ENCODE measurements around the gene ZBTB14. TPM values are rescaled to one million over a fixed set of nuclear protein-coding genes. Genes with fewer than 3 reads are reported as not detected.

The ZBTB14 gene, protein sequence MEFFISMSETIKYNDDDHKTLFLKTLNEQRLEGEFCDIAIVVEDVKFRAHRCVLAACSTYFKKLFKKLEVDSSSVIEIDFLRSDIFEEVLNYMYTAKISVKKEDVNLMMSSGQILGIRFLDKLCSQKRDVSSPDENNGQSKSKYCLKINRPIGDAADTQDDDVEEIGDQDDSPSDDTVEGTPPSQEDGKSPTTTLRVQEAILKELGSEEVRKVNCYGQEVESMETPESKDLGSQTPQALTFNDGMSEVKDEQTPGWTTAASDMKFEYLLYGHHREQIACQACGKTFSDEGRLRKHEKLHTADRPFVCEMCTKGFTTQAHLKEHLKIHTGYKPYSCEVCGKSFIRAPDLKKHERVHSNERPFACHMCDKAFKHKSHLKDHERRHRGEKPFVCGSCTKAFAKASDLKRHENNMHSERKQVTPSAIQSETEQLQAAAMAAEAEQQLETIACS
- polyA plus RNA-seq (2012; ENCODE audit: missing spikeins), result 7.4 TPM

DNA sequence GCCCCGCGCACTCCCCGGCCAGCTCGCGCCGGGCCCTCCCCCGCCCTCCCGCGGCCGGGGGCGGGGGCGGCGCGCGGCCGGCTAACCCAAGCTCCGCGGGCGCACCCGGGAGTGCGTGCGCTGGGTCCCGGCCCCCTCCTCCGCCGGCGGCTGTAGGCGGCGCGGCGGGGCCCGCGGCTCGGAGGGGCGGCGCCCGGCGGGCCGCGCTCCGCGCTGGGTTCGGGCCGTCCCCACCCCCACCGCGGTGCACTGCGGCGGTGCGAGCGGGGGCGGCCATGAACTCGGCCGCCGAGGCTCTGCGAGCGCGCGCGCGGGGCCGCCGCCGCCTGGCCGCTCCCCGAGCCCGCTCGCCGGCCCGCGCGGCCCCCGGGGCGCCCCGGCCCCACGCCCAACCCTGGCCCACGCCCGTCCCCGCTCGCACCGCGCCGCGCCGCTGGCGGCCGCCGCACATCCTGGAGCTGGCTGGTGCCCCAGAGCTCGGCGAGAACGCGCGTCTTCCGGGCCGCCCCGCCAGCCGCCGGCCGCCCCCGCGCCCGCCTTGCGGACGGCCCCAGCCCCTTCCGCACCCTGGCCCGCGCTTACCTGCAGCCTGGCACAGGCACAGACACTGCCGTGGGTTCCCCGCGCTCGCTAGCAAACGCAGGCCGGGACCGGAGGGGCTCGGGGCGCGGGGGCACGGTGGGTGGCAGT, at the start of gene ZBTB14:
ZBTB14 (minus strand) TSS at position 496 of the 690 bp plus-strand sequence. CDS start 2,480 bp downstream, outside the sequence.
- DNase-seq (ENCODE audit: insufficient read length) (peak; percentile 50), FAIRE-seq (peak; percentile 83)
- no peak for TF ChIP-seq POLR2AphosphoS5 (IDR thresholded peaks at IDR 0.05; ENCODE audit: low read depth, low read length)
- no peak; the same call in 1 of the 2 replicates for TF ChIP-seq POLR2A (IDR thresholded peaks at IDR 0.05; ENCODE audit: low read depth, low read length)
- no peak for TF ChIP-seq TAF1 (IDR thresholded peaks at IDR 0.05; ENCODE audit: borderline replicate concordance, low read depth, low read length)

DNA sequence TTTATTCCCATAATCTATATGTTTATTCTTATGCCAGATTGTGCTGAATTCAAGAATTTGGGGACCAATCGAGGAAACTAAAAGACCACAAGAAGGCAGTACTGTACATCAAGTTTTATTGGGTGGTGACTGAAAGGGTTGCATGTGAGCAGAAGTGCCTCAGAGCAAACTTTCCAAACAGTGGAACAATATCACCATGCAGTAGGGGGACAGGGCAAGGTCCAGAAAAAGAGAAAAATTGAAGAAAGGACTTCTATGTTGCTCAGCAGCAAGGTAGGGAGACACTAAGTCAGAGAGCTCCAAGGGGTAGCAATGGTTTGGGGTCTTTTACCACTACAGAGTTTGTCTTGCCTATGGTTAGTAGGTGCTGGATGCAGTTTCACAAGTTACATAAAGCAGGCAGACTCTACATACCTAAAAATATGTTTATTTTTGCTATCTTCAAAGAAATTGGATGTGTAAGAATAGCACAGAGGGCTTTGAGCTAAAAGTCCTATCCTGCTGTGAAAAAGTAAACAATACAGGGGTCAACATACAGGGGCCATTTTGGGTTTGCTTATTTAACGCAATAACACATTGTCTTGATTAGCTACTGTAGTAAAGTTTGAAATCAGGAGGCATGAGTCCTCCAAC, 43.8 kb upstream of the ZBTB14 start:
- no peak for TF ChIP-seq POLR2A (IDR thresholded peaks at IDR 0.05; ENCODE audit: low read depth, low read length)
- TF ChIP-seq TAF1 (IDR thresholded peaks at IDR 0.05; ENCODE audit: borderline replicate concordance, low read depth, low read length), result no peak
- TF ChIP-seq POLR2AphosphoS5 (IDR thresholded peaks at IDR 0.05; ENCODE audit: low read depth, low read length), result no peak
- DNase-seq (ENCODE audit: insufficient read length) (no peak), FAIRE-seq (no peak)

DNA sequence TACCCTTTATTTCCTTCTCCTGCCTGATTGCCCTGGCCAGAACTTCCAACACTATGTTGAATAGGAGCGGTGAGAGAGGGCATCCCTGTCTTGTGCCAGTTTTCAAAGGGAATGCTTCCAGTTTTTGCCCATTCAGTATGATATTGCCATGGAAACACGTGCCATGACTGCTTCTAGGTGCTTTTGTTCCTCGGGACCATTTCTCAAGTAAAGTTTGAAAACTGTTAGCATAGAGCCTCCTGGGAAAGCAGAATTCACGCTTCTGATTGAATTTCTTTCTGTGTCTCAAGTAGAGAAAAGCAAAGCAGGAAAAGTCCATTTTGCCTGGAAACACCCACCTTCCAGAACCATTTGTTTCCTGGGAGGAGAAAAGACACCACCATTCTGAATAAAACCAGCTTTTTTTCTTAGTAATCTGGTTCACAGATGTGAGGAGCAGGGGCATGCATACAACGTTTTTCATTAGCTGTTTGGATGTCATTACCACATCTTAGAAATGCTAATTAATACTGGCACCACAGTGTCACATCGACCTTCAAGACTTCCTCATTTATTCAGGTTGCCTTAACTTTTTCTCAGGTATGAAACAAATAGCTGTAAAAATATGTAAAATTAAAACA, 39.0 kb upstream of the ZBTB14 start:
- FAIRE-seq (no peak), DNase-seq (ENCODE audit: insufficient read length) (no peak)
- TF ChIP-seq TAF1 (IDR thresholded peaks at IDR 0.05; ENCODE audit: borderline replicate concordance, low read depth, low read length), result no peak
- TF ChIP-seq POLR2A (IDR thresholded peaks at IDR 0.05; ENCODE audit: low read depth, low read length), result no peak
- TF ChIP-seq POLR2AphosphoS5 (IDR thresholded peaks at IDR 0.05; ENCODE audit: low read depth, low read length), result no peak

DNA sequence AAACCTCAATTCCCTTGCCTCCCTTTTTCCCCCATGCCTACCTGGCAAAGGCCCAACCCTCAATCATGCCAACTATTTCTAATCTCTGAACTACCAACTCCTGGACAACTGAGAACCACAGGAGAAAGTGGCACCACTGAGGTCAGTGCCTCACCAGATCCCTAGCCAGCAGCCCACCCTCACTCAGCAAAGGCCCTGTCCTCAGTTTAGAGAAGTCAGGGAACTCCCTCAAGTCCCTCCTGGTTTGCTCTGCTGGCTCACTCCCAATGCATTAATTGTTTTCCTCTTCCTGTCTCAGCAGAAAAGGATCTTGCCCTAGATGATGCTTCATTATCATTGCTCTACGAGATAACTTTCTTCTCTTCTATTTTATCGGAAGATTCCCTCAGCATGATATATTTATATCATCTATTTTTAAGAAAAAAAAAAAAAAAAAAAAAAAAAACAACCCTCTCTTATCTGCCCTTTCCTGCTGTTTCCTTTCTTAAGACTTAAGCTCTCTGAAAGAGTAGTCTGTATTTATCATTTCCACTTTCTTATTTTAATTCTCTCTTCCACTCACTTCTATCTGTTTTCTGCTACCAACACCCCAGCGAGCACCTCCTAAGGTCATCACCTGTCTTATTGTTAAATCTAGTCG, 22.7 kb upstream of the ZBTB14 start:
- no peak for TF ChIP-seq TAF1 (IDR thresholded peaks at IDR 0.05; ENCODE audit: borderline replicate concordance, low read depth, low read length)
- no peak for TF ChIP-seq POLR2AphosphoS5 (IDR thresholded peaks at IDR 0.05; ENCODE audit: low read depth, low read length)
- TF ChIP-seq POLR2A (IDR thresholded peaks at IDR 0.05; ENCODE audit: low read depth, low read length), result no peak
- DNase-seq (ENCODE audit: insufficient read length) (no peak), FAIRE-seq (no peak)

DNA sequence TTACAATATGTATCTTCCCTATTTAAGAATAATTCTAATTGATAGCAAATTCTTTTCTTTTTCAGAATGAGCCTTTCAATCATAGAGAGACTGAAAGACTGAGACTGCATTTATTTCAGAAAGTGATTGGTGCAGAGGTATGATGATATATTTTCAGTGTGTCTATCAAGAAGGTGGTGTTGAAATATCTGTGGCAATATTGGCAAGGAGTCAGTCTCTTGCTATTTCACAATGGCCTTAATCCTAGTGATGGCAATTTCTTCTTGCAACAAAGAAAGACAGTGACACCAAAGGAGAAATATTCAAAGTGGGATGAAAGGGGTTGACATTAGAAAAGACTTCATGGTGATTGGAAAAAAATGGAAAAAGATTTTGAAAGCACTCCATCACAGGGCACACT, 21.7 kb upstream of the ZBTB14 start:
- TF ChIP-seq POLR2A (IDR thresholded peaks at IDR 0.05; ENCODE audit: low read depth, low read length), result no peak
- TF ChIP-seq TAF1 (IDR thresholded peaks at IDR 0.05; ENCODE audit: borderline replicate concordance, low read depth, low read length), result no peak
- no peak for TF ChIP-seq POLR2AphosphoS5 (IDR thresholded peaks at IDR 0.05; ENCODE audit: low read depth, low read length)
- FAIRE-seq, result no peak
- DNase-seq (ENCODE audit: insufficient read length), result no peak

DNA sequence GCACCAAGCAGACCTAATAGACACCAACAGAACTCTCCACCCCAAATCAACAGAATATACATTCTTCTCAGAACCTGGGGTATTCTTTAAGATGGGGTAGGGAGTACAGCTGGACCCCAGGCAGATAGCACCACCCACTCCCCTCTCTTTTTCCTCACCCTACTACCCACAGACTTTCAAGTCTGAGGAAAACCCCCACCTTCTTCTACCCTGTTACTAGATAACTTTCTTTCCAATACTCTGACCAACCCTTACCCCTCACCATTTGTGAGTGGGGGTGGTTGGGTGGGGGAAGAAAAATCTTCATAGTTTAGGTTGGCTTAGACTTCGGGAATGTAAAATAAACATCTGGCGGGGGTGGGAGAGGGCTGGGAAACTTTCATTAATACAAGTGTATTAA, 20.3 kb upstream of the ZBTB14 start:
- TF ChIP-seq TAF1 (IDR thresholded peaks at IDR 0.05; ENCODE audit: borderline replicate concordance, low read depth, low read length) (no peak), POLR2A (IDR thresholded peaks at IDR 0.05; ENCODE audit: low read depth, low read length) (no peak), POLR2AphosphoS5 (IDR thresholded peaks at IDR 0.05; ENCODE audit: low read depth, low read length) (no peak)
- FAIRE-seq (no peak), DNase-seq (ENCODE audit: insufficient read length) (no peak)

DNA sequence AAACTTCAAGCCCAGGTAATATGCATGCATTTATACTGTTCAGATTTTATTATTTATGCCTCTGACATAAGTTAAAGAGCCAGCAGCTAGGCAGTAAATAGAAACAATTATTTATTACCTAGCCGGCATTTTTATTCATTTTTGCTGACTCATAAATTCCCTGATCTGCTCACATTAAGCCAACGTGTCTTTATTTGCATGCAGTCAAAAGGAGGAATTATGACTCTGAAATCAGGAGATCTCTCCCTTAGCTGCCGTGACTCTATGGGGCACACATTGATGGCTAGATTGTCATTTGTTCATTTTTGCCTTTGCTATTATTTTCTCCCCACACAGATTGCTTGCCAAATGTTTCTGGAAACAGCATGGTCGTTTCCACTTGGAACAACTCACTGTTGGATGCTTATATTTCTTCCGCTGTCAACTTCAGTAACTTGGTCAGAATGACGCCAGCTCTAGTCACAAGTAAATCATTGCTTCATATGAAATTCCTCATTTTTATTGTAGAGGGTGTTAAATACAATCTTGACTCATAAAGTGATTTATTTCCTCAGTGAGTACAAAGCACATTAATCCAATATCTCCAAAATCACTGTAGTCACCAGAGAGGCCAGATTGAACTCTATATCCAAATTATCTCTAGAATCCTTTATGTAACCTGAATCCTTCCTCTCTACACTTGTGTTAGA, 15.9 kb upstream of the ZBTB14 start:
- no peak for DNase-seq (ENCODE audit: insufficient read length)
- no peak for FAIRE-seq

DNA sequence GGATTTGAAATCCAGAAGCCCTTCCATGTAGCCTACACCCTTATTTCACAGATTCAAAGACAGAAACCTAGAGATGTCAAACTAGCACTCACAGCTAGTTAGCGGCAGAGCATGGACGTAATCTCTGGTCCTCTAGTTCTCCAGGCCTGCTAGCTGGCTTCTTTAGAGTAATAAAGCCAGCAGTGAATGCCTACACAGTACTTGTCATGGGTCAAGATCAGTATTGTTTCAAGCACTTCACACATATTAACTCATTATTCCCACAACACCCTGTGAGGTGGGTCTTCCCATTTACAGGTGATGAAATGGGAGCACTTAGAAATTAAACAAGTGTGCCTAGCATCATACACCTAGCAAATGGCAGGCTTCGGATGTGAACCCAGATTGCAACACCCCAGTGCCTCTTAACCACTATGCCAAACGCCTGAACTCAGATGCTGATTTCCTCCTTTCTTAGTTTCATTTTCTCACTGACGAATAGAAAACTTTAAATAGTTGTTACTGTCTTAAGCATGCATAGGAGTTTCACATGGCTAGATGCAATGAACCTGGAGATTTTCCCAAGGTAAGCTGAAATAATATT, 14.5 kb upstream of the ZBTB14 start:
- DNase-seq (ENCODE audit: insufficient read length), result peak; percentile 18
- FAIRE-seq, result peak; percentile 83
- TF ChIP-seq POLR2AphosphoS5 (IDR thresholded peaks at IDR 0.05; ENCODE audit: low read depth, low read length) (no peak), POLR2A (IDR thresholded peaks at IDR 0.05; ENCODE audit: low read depth, low read length) (no peak), TAF1 (IDR thresholded peaks at IDR 0.05; ENCODE audit: borderline replicate concordance, low read depth, low read length) (no peak)

More for the DNA sequence above, 15.9 kb upstream of the ZBTB14 start:
- TF ChIP-seq POLR2A (IDR thresholded peaks at IDR 0.05; ENCODE audit: low read depth, low read length) (no peak), TAF1 (IDR thresholded peaks at IDR 0.05; ENCODE audit: borderline replicate concordance, low read depth, low read length) (no peak), POLR2AphosphoS5 (IDR thresholded peaks at IDR 0.05; ENCODE audit: low read depth, low read length) (no peak)

DNA sequence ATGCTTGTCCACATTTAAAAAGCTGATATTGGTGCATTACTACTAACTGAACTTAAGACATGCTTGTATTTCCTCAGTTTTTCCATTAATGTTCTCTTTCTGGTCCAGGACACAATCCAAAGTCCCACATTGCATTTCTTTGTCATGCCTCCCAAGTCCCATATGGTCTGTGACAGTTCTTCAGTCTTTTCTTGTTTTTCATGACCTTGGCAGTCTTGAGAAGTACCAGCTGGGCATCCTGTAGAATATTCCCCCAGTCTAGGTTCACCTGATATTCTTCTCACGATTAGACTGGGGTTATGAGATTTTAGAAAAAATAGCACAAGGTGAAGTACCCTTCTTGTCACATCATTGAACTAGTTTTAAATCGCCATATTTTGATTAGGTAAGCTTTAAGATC, 10.3 kb upstream of the ZBTB14 start:
- DNase-seq (ENCODE audit: insufficient read length) (no peak), FAIRE-seq (no peak)
- TF ChIP-seq POLR2AphosphoS5 (IDR thresholded peaks at IDR 0.05; ENCODE audit: low read depth, low read length), result no peak

DNA sequence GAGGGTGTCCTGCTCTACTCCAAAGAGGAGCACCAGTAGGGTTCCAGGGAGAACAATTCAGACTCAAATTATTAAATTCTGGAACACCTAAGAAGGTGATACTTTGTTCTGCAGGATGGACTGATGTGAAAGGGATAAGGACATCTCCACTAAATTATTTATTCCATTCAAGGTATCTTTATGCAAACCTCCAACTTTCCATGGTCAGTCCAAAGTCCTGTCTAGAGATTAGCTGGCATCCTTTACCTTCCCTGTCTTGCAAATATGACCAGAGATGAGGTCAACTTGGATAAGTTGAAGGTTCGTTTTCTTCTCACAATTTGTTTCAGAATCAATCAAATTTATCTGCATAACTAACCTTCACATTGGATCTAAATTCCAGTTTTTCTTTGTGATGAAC, 8.7 kb upstream of the ZBTB14 start:
- DNase-seq (ENCODE audit: insufficient read length) (no peak), FAIRE-seq (no peak)
- TF ChIP-seq POLR2AphosphoS5 (IDR thresholded peaks at IDR 0.05; ENCODE audit: low read depth, low read length), result no peak
- no peak for TF ChIP-seq TAF1 (IDR thresholded peaks at IDR 0.05; ENCODE audit: borderline replicate concordance, low read depth, low read length)
- TF ChIP-seq POLR2A (IDR thresholded peaks at IDR 0.05; ENCODE audit: low read depth, low read length), result no peak

Measured in GM12892 (cell line).